ENCODE results near the gene ELAC2.

GRCh38 chr17:13003927-13004326 is 13.9 kb downstream of the ELAC2 start:
- no peak for TF ChIP-seq CTCF (conservative IDR thresholded peaks at IDR 0.05)
- TF ChIP-seq EZH2 (IDR thresholded peaks at IDR 0.05; ENCODE audit: low read depth): no peak

Data from PC-9 (cell line).